ENCODE measurements around the gene MACROH2A2.
"Not testable (repeated sequence)": the region's sequence is repeated elsewhere in the genome, so short reads cannot be mapped to it uniquely, and the experiment has no call there.

MACROH2A2 gene

GRCh38 chr10:70052462-70053217 is at the start of gene MACROH2A2:
Gene MACROH2A2 (plus strand): TSS chr10:70052846. CDS start chr10:70075659, 22,813 bp downstream.
- no peak for DNase-seq

DNA sequence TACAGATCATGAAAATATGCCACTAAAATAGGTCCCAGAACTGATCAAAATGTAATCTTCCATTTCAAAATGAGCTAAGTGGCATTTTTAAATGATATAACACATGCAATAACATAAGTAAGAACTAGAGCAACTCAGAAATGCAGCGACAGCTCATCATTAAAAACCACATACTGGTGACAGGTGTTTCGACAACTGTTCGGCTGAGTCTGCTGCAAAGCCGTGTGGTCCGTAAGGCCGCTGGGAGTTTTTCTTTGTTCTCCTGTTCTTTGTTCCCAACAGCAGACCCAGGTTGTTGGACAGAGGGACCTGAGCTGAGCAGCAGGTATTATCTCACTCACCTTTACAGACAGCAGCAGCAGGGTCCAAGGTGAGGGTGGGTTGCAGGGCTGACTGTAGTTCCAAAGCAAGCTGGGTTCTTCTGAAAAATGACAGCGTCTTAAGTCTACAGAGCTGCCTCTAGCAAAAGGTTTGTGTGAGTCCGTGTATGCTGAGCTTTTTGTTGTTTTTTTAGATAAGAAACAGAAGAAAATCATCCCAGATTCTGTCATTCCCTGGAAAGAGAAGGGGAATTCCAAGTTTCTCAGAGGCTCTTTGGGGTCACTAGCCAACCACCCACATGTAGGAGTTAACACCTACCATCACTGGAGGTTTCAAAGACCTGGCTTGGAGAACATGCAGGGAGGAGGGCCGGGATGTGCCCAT is 45.4 kb upstream of the MACROH2A2 start:
- no peak for DNase-seq

GRCh38 chr10:70031215-70031614 is 21.4 kb upstream of the MACROH2A2 start:
- DNase-seq, result no peak

GRCh38 chr10:70032667-70033289 is 19.9 kb upstream of the MACROH2A2 start:
- DNase-seq, result no peak

- no peak for DNase-seq
Observed at GRCh38 chr10:70034232-70034631, 18.4 kb upstream of the MACROH2A2 start.

DNA sequence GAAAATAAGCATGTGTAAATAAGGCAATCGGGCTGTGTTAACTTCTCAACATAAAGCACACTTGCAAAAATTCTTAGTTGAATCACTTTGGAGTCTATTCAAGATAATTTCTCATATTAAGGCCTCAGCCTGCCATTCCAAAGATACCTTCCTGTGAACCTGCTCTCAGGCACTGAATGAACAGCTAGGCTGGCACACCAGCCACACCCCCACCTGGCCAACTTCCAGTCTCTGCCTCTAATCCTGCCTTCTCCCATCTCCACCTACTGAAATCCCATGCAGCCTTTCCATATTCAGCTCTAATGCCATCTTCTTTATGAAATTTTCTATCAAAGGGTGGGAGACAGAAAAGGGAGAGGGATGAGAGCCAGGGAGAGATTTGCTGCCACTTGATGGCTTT is 17.1 kb upstream of the MACROH2A2 start:
- DNase-seq, result no peak

DNA sequence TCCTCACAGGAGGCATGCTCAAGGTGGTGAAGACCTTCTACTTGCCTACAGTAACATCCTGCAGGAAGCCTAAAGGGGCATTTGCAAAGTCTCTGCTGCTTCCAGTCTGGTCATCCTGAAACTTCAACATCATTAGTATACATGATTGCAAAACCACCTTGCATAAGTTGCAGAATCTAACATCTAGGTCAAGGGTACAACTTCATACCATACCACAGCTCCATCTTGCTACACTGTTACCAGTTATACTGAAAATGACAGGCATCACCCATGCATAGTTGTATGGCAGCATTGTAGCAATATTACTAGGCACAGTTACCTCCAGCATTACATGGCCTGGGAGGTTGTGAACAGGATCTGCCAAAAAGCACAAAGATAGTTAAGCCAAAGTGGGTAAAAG is 13.7 kb upstream of the MACROH2A2 start:
- no peak for DNase-seq

DNA sequence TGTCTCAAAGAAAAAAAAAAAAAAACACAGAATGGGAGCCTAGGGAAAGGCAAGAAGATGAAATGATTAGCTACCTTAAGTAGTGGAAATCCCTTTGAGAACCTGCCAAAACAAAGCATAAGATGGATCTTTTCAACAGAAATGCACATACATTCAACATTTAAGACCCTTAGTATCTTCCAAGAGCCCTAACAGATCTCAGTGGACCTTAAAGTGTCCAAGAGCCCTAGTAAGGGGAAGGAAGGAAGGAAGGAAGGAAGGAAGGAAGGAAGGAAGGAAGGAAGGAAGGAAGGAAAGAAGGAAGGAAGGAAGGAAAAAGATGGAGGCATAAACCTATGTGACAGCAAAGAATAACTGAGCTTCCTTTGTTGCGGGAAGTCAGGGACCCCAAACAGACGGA is 11.6 kb upstream of the MACROH2A2 start:
- no peak for DNase-seq

DNA sequence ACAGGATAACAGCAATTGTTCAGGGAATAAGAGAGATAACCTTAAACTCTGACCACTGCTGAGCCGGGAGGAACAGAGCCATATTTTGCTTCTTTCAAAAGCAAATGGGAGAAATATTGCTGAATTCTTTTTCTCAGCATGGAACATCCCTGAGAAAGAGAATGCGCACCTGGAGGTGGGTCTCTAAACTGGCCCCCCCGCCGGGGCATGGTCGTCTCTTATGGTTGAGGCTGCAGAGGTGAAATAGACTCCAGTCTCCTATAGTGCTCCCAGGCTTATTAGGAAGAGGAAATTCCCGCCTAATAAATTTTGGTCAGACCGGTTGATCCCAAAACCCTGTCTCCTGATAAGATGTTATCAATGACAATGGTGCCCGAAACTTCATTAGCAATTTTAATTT is 10.9 kb upstream of the MACROH2A2 start:
- DNase-seq, result not testable (repeated sequence)

DNA sequence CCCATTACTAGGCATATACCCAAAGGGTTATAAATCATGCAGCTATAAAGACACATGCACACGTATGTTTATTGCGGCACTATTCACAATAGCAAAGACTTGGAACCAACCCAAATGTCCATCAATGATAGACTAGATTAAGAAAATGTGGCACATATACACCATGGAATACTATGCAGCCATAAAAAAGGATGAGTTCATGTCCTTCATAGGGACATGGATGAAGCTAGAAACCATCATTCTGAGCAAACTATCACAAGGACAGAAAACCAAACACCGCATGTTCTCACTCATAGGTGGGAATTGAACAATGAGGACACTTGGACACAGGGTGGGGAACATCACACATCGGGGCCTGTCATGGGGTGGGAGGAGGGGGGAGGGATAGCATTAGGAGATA is 5.6 kb upstream of the MACROH2A2 start:
- DNase-seq, result not testable (repeated sequence)

DNA sequence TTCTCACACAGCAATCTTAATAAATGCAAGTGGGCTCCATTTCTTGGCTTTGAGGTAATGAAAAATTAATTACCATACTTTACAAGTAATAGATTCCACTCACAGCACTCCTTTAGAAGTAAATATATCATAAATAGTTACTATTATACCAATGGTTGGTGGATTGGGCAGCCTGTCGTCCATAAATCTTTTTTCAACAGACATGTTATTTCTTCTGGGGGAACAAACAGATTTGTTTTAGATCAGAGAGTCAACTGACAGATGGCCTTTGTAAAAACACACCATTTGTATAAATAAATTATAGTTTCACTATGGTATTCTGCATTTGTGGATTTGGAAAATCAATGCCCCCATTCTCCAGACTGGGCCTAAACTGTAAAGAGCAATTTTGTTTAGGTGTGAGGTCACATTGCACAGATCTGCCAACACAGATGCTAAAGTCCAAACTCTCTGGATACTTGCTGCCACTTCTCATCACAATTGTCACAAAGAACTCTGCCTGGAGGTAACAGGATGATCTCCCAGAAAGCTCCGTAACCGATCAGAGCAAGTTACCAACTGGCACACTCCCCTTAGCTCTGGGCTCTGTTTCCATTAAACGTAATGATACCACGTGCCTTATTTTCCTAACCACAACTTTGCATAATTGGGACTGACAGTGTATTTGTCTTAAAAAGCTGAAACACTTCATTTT is 4.5 kb upstream of the MACROH2A2 start:
- DNase-seq, result no peak

DNA sequence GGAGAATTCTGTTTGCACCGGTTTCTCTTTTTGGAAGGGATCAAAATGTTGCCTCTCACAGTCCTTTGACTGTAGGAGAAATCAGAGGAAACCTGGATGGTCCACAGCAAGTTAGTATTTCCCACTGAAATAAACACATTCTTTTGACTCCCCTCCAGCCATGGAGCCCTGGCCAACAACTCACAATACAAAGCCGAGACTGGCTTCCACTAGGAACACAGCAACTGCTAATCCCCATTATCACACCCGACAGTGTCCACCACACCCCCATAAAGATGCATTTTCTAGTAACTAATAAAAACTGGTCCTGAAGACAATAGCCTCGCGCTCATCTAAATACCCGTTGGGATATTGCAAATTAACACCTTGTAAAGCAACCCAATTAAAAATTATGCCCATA is 798 bp upstream of the MACROH2A2 start:
- DNase-seq, result no peak

GRCh38 chr10:70053218-70053840 is 683 bp downstream of the MACROH2A2 start:
- DNase-seq, result no peak

DNA sequence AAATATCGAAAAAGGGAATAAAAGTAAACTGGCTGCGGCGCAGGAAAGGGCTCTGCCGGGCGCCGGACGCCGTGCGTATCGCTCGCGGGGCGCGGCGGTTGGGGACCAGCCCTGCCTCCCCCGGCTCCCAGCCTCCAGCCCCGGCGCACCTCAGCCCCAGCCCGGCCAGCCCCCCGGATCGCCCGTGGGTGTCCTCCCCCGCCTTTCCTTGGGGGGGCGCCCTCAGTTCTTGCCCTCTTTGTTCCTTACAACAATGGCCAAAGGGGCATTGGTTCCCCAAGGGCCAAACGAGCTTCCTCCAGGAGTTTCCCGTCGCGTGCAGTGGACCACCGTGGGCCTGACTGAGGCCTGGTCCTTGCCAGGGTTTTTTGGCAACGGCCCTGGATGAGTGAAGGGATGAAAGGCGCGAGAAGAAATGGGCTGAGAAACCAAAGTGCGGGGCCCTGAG is 1.2 kb downstream of the MACROH2A2 start:
- no peak for DNase-seq

DNA sequence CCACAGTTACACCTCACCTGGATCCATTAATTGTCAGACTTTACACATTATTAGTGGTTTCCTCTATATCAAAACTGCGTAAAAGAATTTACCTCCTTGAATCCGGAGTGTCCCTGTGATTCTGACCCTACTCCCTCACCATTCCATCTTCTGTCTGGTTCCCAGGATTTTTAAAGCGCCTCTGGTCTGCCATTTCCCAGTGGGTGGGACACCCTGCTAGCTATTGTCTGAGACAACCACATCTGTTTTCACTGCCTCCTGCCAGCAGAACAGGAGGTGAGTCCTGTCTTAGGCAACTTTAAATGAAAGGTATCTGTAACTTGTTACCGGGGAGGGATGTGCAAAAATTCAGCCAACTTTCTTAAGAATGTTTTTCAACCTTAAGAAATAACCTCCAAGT is 2.3 kb downstream of the MACROH2A2 start:
- no peak for DNase-seq

GRCh38 chr10:70055550-70055949 is 2.9 kb downstream of the MACROH2A2 start:
- no peak for DNase-seq

GRCh38 chr10:70057306-70057705 is 4.7 kb downstream of the MACROH2A2 start:
- no peak for DNase-seq

DNA sequence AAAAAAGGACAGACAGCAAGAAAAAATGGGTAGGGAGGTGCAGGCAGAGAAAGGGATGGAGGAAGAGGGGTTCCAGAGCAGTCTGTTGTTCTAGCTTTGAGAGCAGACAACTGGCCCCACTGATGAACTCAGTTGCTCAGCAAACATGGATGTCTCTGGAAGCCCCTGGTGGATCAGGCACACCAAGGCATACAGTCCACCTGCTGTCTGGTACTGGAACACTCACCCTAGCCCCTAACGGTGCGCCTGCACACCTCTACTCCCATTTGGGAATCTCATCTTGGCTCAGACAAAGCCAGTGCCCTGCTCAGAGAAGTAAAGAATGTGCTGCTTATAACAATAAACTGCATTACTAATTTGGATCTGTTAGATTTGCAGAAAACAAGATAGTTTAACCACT is 7.7 kb downstream of the MACROH2A2 start:
- DNase-seq, result no peak

DNA sequence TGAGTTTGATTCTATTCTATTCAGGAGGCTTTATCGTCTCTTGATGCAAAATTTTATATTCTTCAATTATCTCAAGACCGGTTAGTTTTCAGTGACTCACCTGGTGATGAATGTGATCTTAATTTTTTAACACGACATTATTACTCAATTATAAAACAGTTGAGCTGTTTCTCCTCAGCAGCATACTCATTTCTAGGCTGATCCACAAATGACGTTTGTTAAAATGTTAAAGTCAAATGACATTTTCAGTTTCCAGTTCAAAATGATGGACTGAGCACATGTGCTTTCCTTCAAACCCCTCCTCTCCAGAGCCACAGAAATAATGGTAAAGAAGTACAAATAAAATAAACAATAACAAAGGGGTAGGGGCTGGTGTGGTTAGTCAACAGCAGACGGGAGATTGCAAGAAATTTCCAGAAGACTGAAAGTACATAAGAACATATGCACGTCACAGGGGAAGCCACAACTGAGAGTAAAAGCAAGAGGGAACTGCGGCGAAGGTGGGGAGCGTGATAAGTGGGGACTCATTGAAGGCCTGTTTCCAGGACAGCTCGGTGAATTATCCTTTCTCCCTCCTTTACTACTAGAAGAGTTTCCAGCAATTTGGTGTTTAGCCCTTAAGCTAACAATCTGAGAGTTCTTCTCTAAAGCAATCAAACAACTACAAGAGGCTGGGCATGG is 10.9 kb downstream of the MACROH2A2 start:
- DNase-seq, result no peak

GRCh38 chr10:70064486-70064885 is 11.8 kb downstream of the MACROH2A2 start:
- DNase-seq, result no peak

DNA sequence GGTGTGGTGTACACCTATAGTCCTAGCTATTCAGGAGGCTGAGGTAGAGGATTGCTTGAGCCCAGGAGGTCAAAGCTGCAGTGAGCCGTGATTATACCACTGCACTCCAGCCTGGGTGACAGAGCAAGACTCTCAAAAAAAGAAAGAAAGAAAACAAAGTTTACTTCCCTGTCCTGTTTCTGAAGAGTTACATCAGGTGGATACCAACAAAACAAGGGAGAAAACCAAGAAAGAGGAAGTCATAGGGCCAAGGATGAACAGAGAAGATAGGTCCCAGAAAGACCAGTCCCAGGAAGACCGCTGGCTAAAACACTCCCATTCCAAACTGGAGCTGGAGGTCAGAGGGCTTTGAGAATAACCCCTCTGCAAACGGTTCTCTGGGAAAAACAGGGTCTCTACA is 13.5 kb downstream of the MACROH2A2 start:
- no peak for DNase-seq

DNA sequence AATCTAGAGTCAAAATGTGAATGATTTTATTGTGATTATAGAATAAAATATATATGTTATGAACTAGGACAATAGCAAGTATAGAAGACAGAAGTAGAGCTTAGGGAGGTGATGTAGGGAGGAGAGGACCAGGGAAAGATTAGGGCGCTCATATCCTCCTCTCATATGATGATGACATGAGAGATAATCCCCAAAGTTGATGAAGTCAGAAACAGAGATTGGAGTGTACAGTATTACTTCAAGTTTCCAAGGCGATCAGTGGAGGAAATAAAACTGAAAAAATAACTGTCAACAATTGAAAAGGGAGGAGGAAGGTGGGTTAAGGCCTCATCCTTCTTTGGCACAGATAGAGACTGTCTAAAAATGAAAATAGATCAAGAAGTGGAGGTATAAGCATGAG is 14.9 kb downstream of the MACROH2A2 start:
- no peak for DNase-seq

Data from stimulated activated CD4-positive, alpha-beta T cell treated with anti-CD3 and anti-CD28 coated beads, Interleukin-4, amount 100 ng/mL, for 1 hour (primary cell).